ENCODE results near the gene MTNR1B. TPM values are rescaled to one million over a fixed set of nuclear protein-coding genes. Genes with fewer than 3 reads are reported as not detected.

The MTNR1B gene
- total RNA-seq, 1 donor from 2014 or later = not detected

- Histone ChIP-seq H3K27ac (ENCODE audit: low read depth, low read length) (no peak overlapping the region), H3K9me3 (ENCODE audit: control insufficient read depth in 3 of 3, low read length in 3 of 3) (no peaks in the 10 kb centered on the region), H3K9ac (ENCODE audit: low read depth in 1 of 3, low read length in 3 of 3) (no peak overlapping the region), H3K36me3 (ENCODE audit: control insufficient read depth in 3 of 3, insufficient read depth in 3 of 3, low read length in 3 of 3) (no peaks in the 10 kb centered on the region), H3K4me3 (ENCODE audit: low read length in 3 of 3) (no peak overlapping the region), H3K4me1 (ENCODE audit: control insufficient read depth in 3 of 3, insufficient read depth in 3 of 3, low read length in 3 of 3) (no peaks in the 10 kb centered on the region), H3K27me3 (ENCODE audit: control insufficient read depth in 3 of 3, insufficient read depth in 3 of 3, low read length in 3 of 3) (no peaks in the 10 kb centered on the region)
Observed at GRCh38 chr11:92948116-92948515, 21.3 kb upstream of the MTNR1B start.

GRCh38 chr11:92954003-92954402 is 15.4 kb upstream of the MTNR1B start:
- Histone ChIP-seq H3K36me3 (ENCODE audit: control insufficient read depth in 3 of 3, insufficient read depth in 3 of 3, low read length in 3 of 3) (no peaks in the 10 kb centered on the region), H3K9ac (ENCODE audit: low read depth in 1 of 3, low read length in 3 of 3) (no peak overlapping the region), H3K4me3 (ENCODE audit: low read length in 3 of 3) (no peak overlapping the region), H3K4me1 (ENCODE audit: control insufficient read depth in 3 of 3, insufficient read depth in 3 of 3, low read length in 3 of 3) (no peaks in the 10 kb centered on the region), H3K9me3 (ENCODE audit: control insufficient read depth in 3 of 3, low read length in 3 of 3) (no peaks in the 10 kb centered on the region), H3K27ac (ENCODE audit: low read depth, low read length) (no peak overlapping the region), H3K27me3 (ENCODE audit: control insufficient read depth in 3 of 3, insufficient read depth in 3 of 3, low read length in 3 of 3) (no peaks in the 10 kb centered on the region)

- Histone ChIP-seq H3K4me3 (ENCODE audit: low read length in 3 of 3) (no peak overlapping the region), H3K27me3 (ENCODE audit: control insufficient read depth in 3 of 3, insufficient read depth in 3 of 3, low read length in 3 of 3) (no peaks in the 10 kb centered on the region), H3K9ac (ENCODE audit: low read depth in 1 of 3, low read length in 3 of 3) (no peak overlapping the region), H3K4me1 (ENCODE audit: control insufficient read depth in 3 of 3, insufficient read depth in 3 of 3, low read length in 3 of 3) (no peaks in the 10 kb centered on the region), H3K36me3 (ENCODE audit: control insufficient read depth in 3 of 3, insufficient read depth in 3 of 3, low read length in 3 of 3) (no peaks in the 10 kb centered on the region), H3K27ac (ENCODE audit: low read depth, low read length) (no peak overlapping the region), H3K9me3 (ENCODE audit: control insufficient read depth in 3 of 3, low read length in 3 of 3) (no peaks in the 10 kb centered on the region)
Observed at GRCh38 chr11:92955860-92956259, 13.6 kb upstream of the MTNR1B start.

- Histone ChIP-seq H3K27ac (ENCODE audit: low read depth, low read length) (no peak overlapping the region), H3K36me3 (ENCODE audit: control insufficient read depth in 3 of 3, insufficient read depth in 3 of 3, low read length in 3 of 3) (no peaks in the 10 kb centered on the region), H3K9ac (ENCODE audit: low read depth in 1 of 3, low read length in 3 of 3) (no peak overlapping the region), H3K4me3 (ENCODE audit: low read length in 3 of 3) (no peak overlapping the region), H3K4me1 (ENCODE audit: control insufficient read depth in 3 of 3, insufficient read depth in 3 of 3, low read length in 3 of 3) (no peaks in the 10 kb centered on the region), H3K27me3 (ENCODE audit: control insufficient read depth in 3 of 3, insufficient read depth in 3 of 3, low read length in 3 of 3) (no peaks in the 10 kb centered on the region), H3K9me3 (ENCODE audit: control insufficient read depth in 3 of 3, low read length in 3 of 3) (no peaks in the 10 kb centered on the region)
Observed at GRCh38 chr11:92960886-92961285, 8.6 kb upstream of the MTNR1B start.

- Histone ChIP-seq H3K9ac (ENCODE audit: low read depth in 1 of 3, low read length in 3 of 3) (no peak overlapping the region), H3K4me1 (ENCODE audit: control insufficient read depth in 3 of 3, insufficient read depth in 3 of 3, low read length in 3 of 3) (no peaks in the 10 kb centered on the region), H3K27me3 (ENCODE audit: control insufficient read depth in 3 of 3, insufficient read depth in 3 of 3, low read length in 3 of 3) (no peaks in the 10 kb centered on the region), H3K27ac (ENCODE audit: low read depth, low read length) (no peak overlapping the region), H3K4me3 (ENCODE audit: low read length in 3 of 3) (no peak overlapping the region), H3K36me3 (ENCODE audit: control insufficient read depth in 3 of 3, insufficient read depth in 3 of 3, low read length in 3 of 3) (no peaks in the 10 kb centered on the region), H3K9me3 (ENCODE audit: control insufficient read depth in 3 of 3, low read length in 3 of 3) (no peaks in the 10 kb centered on the region)
Observed at GRCh38 chr11:92962446-92962845, 7.0 kb upstream of the MTNR1B start.

GRCh38 chr11:92964471-92964870 is 5.0 kb upstream of the MTNR1B start:
- no peak overlapping the region for H3K27ac ChIP-seq (ENCODE audit: low read depth, low read length)
- no peak overlapping the region for H3K9ac ChIP-seq (ENCODE audit: low read depth in 1 of 3, low read length in 3 of 3)
- no peaks in the 10 kb centered on the region for H3K9me3 ChIP-seq (ENCODE audit: control insufficient read depth in 3 of 3, low read length in 3 of 3)
- H3K27me3 ChIP-seq (ENCODE audit: control insufficient read depth in 3 of 3, insufficient read depth in 3 of 3, low read length in 3 of 3) = peaks cover 5 to 10% (median 6%) of the 10 kb centered on the region in 3 donors
- H3K4me1 ChIP-seq (ENCODE audit: control insufficient read depth in 3 of 3, insufficient read depth in 3 of 3, low read length in 3 of 3) = no peaks in the 10 kb centered on the region
- no peak overlapping the region for H3K4me3 ChIP-seq (ENCODE audit: low read length in 3 of 3)
- H3K36me3 ChIP-seq (ENCODE audit: control insufficient read depth in 3 of 3, insufficient read depth in 3 of 3, low read length in 3 of 3) = no peaks in the 10 kb centered on the region

GRCh38 chr11:92965196-92965595 is 4.3 kb upstream of the MTNR1B start:
- H3K9me3 ChIP-seq (ENCODE audit: control insufficient read depth in 3 of 3, low read length in 3 of 3) = no peaks in the 10 kb centered on the region
- H3K4me3 ChIP-seq (ENCODE audit: low read length in 3 of 3) = no peak overlapping the region
- H3K9ac ChIP-seq (ENCODE audit: low read depth in 1 of 3, low read length in 3 of 3) = no peak overlapping the region
- H3K27me3 ChIP-seq (ENCODE audit: control insufficient read depth in 3 of 3, insufficient read depth in 3 of 3, low read length in 3 of 3) = peaks cover 5 to 16% (median 13%) of the 10 kb centered on the region in 3 donors
- no peaks in the 10 kb centered on the region for H3K36me3 ChIP-seq (ENCODE audit: control insufficient read depth in 3 of 3, insufficient read depth in 3 of 3, low read length in 3 of 3)
- no peaks in the 10 kb centered on the region for H3K4me1 ChIP-seq (ENCODE audit: control insufficient read depth in 3 of 3, insufficient read depth in 3 of 3, low read length in 3 of 3)
- no peak overlapping the region for H3K27ac ChIP-seq (ENCODE audit: low read depth, low read length)

- Histone ChIP-seq H3K9me3 (ENCODE audit: control insufficient read depth in 3 of 3, low read length in 3 of 3) (no peaks in the 10 kb centered on the region), H3K9ac (ENCODE audit: low read depth in 1 of 3, low read length in 3 of 3) (no peak overlapping the region), H3K27ac (ENCODE audit: low read depth, low read length) (no peak overlapping the region), H3K27me3 (ENCODE audit: control insufficient read depth in 3 of 3, insufficient read depth in 3 of 3, low read length in 3 of 3) (peaks cover 5 to 16% (median 13%) of the 10 kb centered on the region in 3 donors), H3K4me1 (ENCODE audit: control insufficient read depth in 3 of 3, insufficient read depth in 3 of 3, low read length in 3 of 3) (no peaks in the 10 kb centered on the region), H3K36me3 (ENCODE audit: control insufficient read depth in 3 of 3, insufficient read depth in 3 of 3, low read length in 3 of 3) (no peaks in the 10 kb centered on the region), H3K4me3 (ENCODE audit: low read length in 3 of 3) (no peak overlapping the region)
Observed at GRCh38 chr11:92967178-92967577, 2.3 kb upstream of the MTNR1B start.

GRCh38 chr11:92967867-92968266 is 1.6 kb upstream of the MTNR1B start:
- H3K27me3 ChIP-seq (ENCODE audit: control insufficient read depth in 3 of 3, insufficient read depth in 3 of 3, low read length in 3 of 3) = peaks cover 7 to 16% (median 13%) of the 10 kb centered on the region in 3 donors
- H3K27ac ChIP-seq (ENCODE audit: low read depth, low read length) = no peak overlapping the region
- H3K4me3 ChIP-seq (ENCODE audit: low read length in 3 of 3) = no peak overlapping the region
- no peaks in the 10 kb centered on the region for H3K9me3 ChIP-seq (ENCODE audit: control insufficient read depth in 3 of 3, low read length in 3 of 3)
- H3K36me3 ChIP-seq (ENCODE audit: control insufficient read depth in 3 of 3, insufficient read depth in 3 of 3, low read length in 3 of 3) = no peaks in the 10 kb centered on the region
- H3K4me1 ChIP-seq (ENCODE audit: control insufficient read depth in 3 of 3, insufficient read depth in 3 of 3, low read length in 3 of 3) = no peaks in the 10 kb centered on the region
- no peak overlapping the region for H3K9ac ChIP-seq (ENCODE audit: low read depth in 1 of 3, low read length in 3 of 3)

GRCh38 chr11:92969293-92969633 is 188 bp upstream of the MTNR1B start:
- H3K9ac ChIP-seq (ENCODE audit: low read depth in 1 of 3, low read length in 3 of 3) = no peak overlapping the region
- no peaks in the 10 kb centered on the region for H3K36me3 ChIP-seq (ENCODE audit: control insufficient read depth in 3 of 3, insufficient read depth in 3 of 3, low read length in 3 of 3)
- no peaks in the 10 kb centered on the region for H3K9me3 ChIP-seq (ENCODE audit: control insufficient read depth in 3 of 3, low read length in 3 of 3)
- H3K27me3 ChIP-seq (ENCODE audit: control insufficient read depth in 3 of 3, insufficient read depth in 3 of 3, low read length in 3 of 3) = peaks cover 8 to 16% (median 13%) of the 10 kb centered on the region in 3 donors
- no peak overlapping the region for H3K27ac ChIP-seq (ENCODE audit: low read depth, low read length)
- H3K4me3 ChIP-seq (ENCODE audit: low read length in 3 of 3) = no peak overlapping the region
- H3K4me1 ChIP-seq (ENCODE audit: control insufficient read depth in 3 of 3, insufficient read depth in 3 of 3, low read length in 3 of 3) = no peaks in the 10 kb centered on the region

- Histone ChIP-seq H3K36me3 (ENCODE audit: control insufficient read depth in 3 of 3, insufficient read depth in 3 of 3, low read length in 3 of 3) (no peaks in the 10 kb centered on the region), H3K9ac (ENCODE audit: low read depth in 1 of 3, low read length in 3 of 3) (no peak overlapping the region), H3K4me3 (ENCODE audit: low read length in 3 of 3) (no peak overlapping the region), H3K4me1 (ENCODE audit: control insufficient read depth in 3 of 3, insufficient read depth in 3 of 3, low read length in 3 of 3) (no peaks in the 10 kb centered on the region), H3K9me3 (ENCODE audit: control insufficient read depth in 3 of 3, low read length in 3 of 3) (no peaks in the 10 kb centered on the region), H3K27ac (ENCODE audit: low read depth, low read length) (no peak overlapping the region), H3K27me3 (ENCODE audit: control insufficient read depth in 3 of 3, insufficient read depth in 3 of 3, low read length in 3 of 3) (peaks cover 8 to 16% (median 13%) of the 10 kb centered on the region in 3 donors)
Observed at GRCh38 chr11:92972248-92972647, 2.8 kb downstream of the MTNR1B start.

Data from skeletal muscle tissue (tissue), 4 donors.